Uterus (tissue), 2 donors: ENCODE measurements around the gene ZNF598.

Experiments
- POLR2A ChIP-seq, 2 donors: fragments of 450-650 bp; IDR thresholded peaks; one replicate each; pipeline ENCODE4 v1.6.1; 2016; ENCODE audit warnings: antibody characterized with exemption in 2 of 2, mild to moderate bottlenecking in 1 of 2, moderate library complexity in 1 of 2
- TF ChIP-seq, protein P1 (sequence below), 4 experiments: fragments of 200-600 bp in 2 of 4; fragments of 450-650 bp in 2 of 4; sonication (generic) in 2 of 4; IDR thresholded peaks; one replicate each; pipeline ENCODE4 v1.5.1; 2016 to 2019; ENCODE audit warnings: antibody characterized with exemption in 4 of 4, mild to moderate bottlenecking in 2 of 4, moderate library complexity in 1 of 4

DNA sequence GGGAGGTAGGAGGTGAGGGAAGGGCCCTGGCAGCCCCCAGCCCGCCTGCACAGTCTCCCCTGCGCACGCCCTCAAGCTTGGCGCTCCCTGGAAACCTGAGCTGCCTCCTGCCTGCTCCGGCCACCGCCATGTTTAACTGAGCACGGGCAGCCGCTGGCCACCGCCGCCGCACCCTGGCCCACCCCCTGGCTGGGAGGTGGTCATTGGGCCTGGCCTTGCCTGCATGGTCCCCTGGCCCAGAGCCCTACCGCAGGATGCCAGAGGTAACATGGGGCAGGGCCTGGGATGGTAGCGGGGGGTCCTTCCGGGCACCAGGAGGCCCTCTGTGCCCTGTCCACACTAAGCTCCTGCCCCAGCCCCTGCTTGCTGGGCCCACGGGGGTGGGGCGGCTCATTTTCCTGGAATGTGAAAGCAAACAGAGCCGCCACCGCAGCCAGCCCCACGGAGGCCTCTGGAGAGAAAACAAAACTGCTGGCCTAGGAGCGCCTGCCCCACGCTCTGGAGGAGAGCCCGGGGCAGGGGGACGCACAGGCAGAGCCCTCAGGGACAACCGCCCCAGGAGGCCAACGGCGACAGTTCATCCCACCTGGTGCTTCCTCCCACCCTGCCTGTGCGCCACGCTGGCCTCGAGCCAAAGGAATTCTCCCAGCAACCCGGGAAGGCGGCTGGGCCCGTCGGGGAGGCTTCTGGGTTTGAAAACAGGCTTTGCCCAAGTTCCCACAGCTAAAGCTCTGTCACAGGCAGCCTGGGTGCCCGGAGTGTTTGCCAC, 26.0 kb upstream of the ZNF598 start:
- TF ChIP-seq, protein P1, sequence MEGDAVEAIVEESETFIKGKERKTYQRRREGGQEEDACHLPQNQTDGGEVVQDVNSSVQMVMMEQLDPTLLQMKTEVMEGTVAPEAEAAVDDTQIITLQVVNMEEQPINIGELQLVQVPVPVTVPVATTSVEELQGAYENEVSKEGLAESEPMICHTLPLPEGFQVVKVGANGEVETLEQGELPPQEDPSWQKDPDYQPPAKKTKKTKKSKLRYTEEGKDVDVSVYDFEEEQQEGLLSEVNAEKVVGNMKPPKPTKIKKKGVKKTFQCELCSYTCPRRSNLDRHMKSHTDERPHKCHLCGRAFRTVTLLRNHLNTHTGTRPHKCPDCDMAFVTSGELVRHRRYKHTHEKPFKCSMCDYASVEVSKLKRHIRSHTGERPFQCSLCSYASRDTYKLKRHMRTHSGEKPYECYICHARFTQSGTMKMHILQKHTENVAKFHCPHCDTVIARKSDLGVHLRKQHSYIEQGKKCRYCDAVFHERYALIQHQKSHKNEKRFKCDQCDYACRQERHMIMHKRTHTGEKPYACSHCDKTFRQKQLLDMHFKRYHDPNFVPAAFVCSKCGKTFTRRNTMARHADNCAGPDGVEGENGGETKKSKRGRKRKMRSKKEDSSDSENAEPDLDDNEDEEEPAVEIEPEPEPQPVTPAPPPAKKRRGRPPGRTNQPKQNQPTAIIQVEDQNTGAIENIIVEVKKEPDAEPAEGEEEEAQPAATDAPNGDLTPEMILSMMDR (IDR thresholded peaks at IDR 0.05): no peak
- TF ChIP-seq POLR2A (IDR thresholded peaks at IDR 0.05): no peak
